ENCODE results near the gene S1PR3.

DNA sequence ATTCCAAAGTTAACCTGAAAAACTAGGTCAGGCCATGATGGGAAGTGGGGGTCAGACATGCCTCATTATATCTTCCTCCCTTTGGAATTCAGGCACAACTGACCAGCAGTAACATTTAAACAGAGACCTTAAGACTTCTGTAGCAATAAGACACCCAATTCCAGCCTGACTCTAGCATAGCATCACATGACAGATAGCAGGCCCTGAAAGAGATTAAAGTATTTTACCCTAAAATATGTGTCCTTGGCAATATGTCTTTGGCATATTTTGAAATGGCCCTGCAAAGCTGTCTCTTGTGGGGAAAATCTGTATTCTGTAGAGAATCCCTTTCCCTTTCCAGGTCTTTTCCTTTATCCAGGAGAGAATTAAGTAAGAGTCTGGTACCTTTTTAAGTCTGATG lies 34.3 kb downstream of the S1PR3 start:
- TF ChIP-seq CTCF (conservative IDR thresholded peaks at IDR 0.05; ENCODE audit: low read depth, low read length) (no peak), EZH2phosphoT487 (IDR thresholded peaks at IDR 0.05; ENCODE audit: borderline replicate concordance, low read length) (no peak)
